NCI-H526 treated with DMSO at 0.1 percent for 48 hours (cell line): ENCODE results near the gene CTSF.
"Not testable (repeated sequence)": the region's sequence is repeated elsewhere in the genome, so short reads cannot be mapped to it uniquely, and the experiment has no call there.

Experiments
- DNase-seq: peaks from one replicate; lab custom pipeline; 2025; lab: John Stamatoyannopoulos, UW

The CTSF gene

GRCh38 chr11:66568124-66568916, at the start of gene CTSF:
TSS of gene CTSF (minus strand) at chr11:66568606. CDS start at chr11:66568486, 120 bp downstream.
- DNase-seq, result peak; percentile 49

GRCh38 chr11:66617155-66617834, 48.9 kb upstream of the CTSF start:
- DNase-seq, result no peak

GRCh38 chr11:66616379-66617154, 48.2 kb upstream of the CTSF start, which contains the start of gene RBM14:
TSS of gene RBM14 (plus strand) at chr11:66616630. CDS start at chr11:66616721, 91 bp downstream.
- peak; percentile 99 for DNase-seq

GRCh38 chr11:66614073-66614472, 45.7 kb upstream of the CTSF start:
- no peak for DNase-seq

- no peak for DNase-seq
These were observed 44.1 kb upstream of the CTSF start for GRCh38 chr11:66612458-66612857.

GRCh38 chr11:66609721-66610617, 41.6 kb upstream of the CTSF start:
- DNase-seq, result no peak

GRCh38 chr11:66607126-66607834, 38.9 kb upstream of the CTSF start:
- DNase-seq, result no peak

GRCh38 chr11:66606608-66607007, 38.2 kb upstream of the CTSF start:
- not testable (repeated sequence) for DNase-seq

- no peak for DNase-seq
These were observed 35.7 kb upstream of the CTSF start for GRCh38 chr11:66604155-66604554.

GRCh38 chr11:66603072-66603471, 34.7 kb upstream of the CTSF start:
- no peak for DNase-seq

GRCh38 chr11:66600631-66601233, 32.3 kb upstream of the CTSF start:
- no peak for DNase-seq

GRCh38 chr11:66600219-66600618, 31.8 kb upstream of the CTSF start:
- DNase-seq, result no peak

GRCh38 chr11:66598993-66599392, 30.6 kb upstream of the CTSF start:
- no peak for DNase-seq

GRCh38 chr11:66595245-66595904, 27.0 kb upstream of the CTSF start:
- DNase-seq, result no peak

- no peak for DNase-seq
These were observed 25.2 kb upstream of the CTSF start for GRCh38 chr11:66593650-66594049.

GRCh38 chr11:66593303-66593635, 24.9 kb upstream of the CTSF start:
- no peak for DNase-seq

GRCh38 chr11:66592457-66593302, 24.3 kb upstream of the CTSF start, which contains the start of the genes CCDC87 and CCS:
TSS of gene CCDC87 (minus strand) at chr11:66593063. CDS start at chr11:66593015, 48 bp downstream.
TSS of gene CCS (plus strand) at chr11:66593185. CDS start at chr11:66593262, 77 bp downstream.
- DNase-seq, result peak; percentile 94

GRCh38 chr11:66591175-66591574, 22.8 kb upstream of the CTSF start:
- no peak for DNase-seq
